Effector memory CD4-positive, alpha-beta T cell (primary cell): ENCODE results near the gene DNTTIP2.

Source experiments
- DNase-seq, 3 donors: peaks; one replicate each; pipeline ENCODE4 v3.0.0-alpha.2; 2020
- H3K27ac ChIP-seq: 2 replicates; pipeline ENCODE4 v1.7.0; 2013; ENCODE audit warnings: mild to moderate bottlenecking, low read length, moderate library complexity; ENCODE audit not compliant: insufficient read depth, poor library complexity, severe bottlenecking
- H3K27me3 ChIP-seq: replicated peaks from 2 replicates; pipeline ENCODE4 v1.7.0; 2013; ENCODE audit warnings: mild to moderate bottlenecking, low read length; ENCODE audit not compliant: insufficient read depth, control insufficient read depth, poor library complexity, severe bottlenecking
- H3K36me3 ChIP-seq: 2 replicates; pipeline ENCODE4 v1.7.0; 2013; ENCODE audit warnings: mild to moderate bottlenecking, low read length, moderate library complexity; ENCODE audit not compliant: control insufficient read depth, insufficient read depth
- H3K4me1 ChIP-seq: 2 replicates; pipeline ENCODE4 v1.7.0; 2013; ENCODE audit warnings: low read length, mild to moderate bottlenecking; ENCODE audit not compliant: control insufficient read depth, insufficient read depth, poor library complexity, severe bottlenecking
- H3K4me3 ChIP-seq: 2 replicates; pipeline ENCODE4 v1.7.0; 2013; ENCODE audit warnings: low read length, low read depth, mild to moderate bottlenecking; ENCODE audit not compliant: insufficient read depth, poor library complexity, severe bottlenecking
- H3K9me3 ChIP-seq: 2 replicates; pipeline ENCODE4 v1.7.0; 2013; ENCODE audit warnings: mild to moderate bottlenecking, low read length, moderate library complexity; ENCODE audit not compliant: control insufficient read depth

Gene DNTTIP2

DNA sequence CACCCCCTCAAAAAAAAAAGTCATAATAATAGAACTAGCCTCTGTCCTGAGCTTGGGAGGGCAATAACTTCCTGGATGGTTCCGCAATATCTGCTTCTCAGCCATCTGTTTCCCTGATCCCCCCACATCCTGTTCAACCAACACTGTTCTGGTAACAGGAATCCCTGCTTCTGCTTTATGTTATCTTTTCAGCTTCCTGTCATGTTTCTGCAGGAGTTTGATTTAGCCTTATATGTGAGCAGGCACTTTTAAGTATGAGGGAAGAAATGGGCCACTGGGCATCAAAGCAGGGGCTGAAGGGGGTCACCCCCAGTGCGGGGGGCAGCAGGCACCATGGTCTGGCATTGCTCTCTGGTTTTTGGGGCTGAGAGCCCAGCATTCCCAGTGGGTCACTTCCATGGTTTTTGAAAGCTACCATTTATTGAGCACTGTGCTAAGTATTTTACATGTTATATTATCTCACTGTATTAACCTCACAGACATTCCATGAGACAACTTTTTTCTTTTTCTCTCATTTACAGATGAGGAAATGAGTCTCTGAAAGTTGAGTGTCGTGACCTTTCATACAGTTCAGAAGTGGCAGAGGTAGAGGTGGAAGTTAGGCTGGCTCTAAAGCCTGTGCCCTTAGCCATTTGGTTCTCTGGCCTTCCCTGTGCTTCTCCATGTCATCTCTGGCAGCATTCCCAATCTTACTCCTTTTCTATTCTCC, 61.9 kb downstream of the DNTTIP2 start:
- Histone ChIP-seq H3K27me3 (no peaks in the 10 kb centered on the region), H3K4me3 (no peak overlapping the region), H3K9me3 (no peaks in the 10 kb centered on the region), H3K36me3 (no peaks in the 10 kb centered on the region), H3K4me1 (peaks cover 12% of the 10 kb centered on the region), H3K27ac (no peak overlapping the region)
- DNase-seq: no peak
